ENCODE results near the gene SH2D1A.

- no peak for TF ChIP-seq CTCF (IDR thresholded peaks at IDR 0.05)
- TF ChIP-seq POLR2A (IDR thresholded peaks at IDR 0.05): no peak
- no peak for TF ChIP-seq EP300 (IDR thresholded peaks at IDR 0.05)
- TF ChIP-seq POLR2AphosphoS5 (IDR thresholded peaks at IDR 0.05): no peak
Measured at GRCh38 chrX:124383354-124383753, 37.0 kb downstream of the SH2D1A start.
